GOT3 (cell line): ENCODE data around the gene CCDC138.
"Not testable (repeated sequence)": the region's sequence is repeated elsewhere in the genome, so short reads cannot be mapped to it uniquely, and the experiment has no call there.

Source experiments
- DNase-seq: peaks from one replicate; lab custom pipeline; 2025; ENCODE audit warnings: mixed read lengths; lab: John Stamatoyannopoulos, UW

CCDC138 gene, protein sequence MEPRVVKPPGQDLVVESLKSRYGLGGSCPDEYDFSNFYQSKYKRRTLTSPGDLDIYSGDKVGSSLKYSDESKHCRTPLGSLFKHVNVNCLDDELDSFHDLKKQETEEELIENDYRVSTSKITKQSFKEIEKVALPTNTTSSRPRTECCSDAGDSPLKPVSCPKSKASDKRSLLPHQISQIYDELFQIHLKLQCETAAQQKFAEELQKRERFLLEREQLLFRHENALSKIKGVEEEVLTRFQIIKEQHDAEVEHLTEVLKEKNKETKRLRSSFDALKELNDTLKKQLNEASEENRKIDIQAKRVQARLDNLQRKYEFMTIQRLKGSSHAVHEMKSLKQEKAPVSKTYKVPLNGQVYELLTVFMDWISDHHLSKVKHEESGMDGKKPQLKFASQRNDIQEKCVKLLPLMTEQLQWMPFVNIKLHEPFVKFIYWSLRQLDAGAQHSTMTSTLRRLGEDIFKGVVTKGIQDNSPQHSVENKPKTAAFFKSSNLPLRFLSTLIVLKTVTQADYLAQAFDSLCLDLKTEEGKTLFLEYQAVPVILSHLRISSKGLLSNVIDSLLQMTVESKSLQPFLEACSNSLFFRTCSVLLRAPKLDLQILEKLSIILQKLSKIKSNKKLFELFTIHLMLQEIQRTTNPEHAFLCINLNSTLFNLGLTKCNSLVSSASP

DNA sequence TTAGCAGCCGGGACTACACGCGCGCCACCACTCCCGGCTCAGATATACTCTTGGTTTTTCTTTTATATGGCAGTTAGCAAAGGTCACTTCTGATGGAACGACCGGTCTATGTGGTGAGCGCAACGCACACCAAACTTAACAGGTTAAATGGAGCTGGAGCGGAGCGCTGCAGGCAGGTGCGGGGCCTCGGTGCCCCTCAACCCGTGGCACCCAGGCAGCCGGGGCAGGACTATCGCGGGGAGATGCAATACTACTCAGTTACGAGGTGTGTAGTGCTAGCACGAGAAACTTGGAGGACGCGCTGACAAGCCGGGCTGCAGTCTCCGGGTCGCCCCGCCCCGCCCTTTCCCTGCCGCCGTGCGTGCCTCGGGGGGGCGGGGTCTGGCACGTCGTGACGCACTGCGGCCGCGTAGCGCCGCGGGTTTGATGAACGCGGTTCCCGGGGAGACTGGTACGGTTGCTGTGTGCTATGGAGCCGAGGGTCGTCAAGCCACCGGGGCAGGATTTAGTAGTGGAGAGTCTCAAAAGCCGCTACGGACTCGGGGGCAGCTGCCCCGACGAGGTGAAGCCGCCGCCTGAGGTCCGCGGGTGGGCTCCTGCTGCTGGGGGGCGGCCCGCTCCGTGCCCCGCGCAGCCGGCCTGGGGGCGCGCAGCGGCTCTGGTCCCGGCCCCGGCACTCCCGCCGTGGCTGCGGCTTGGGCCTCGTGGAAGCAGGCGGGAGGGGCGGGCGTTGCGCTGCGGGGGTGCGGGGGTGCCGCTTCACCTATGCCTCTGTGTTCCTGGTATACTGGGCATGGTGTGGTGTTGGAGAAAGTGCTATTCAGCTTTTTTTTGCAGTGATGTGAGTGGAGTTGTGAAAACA lies at the start of gene CCDC138:
Gene CCDC138 (plus strand): TSS at position 418 of the 862 bp plus-strand sequence. CDS start 52 bp downstream, at position 470.
- DNase-seq, result peak; percentile 44

DNA sequence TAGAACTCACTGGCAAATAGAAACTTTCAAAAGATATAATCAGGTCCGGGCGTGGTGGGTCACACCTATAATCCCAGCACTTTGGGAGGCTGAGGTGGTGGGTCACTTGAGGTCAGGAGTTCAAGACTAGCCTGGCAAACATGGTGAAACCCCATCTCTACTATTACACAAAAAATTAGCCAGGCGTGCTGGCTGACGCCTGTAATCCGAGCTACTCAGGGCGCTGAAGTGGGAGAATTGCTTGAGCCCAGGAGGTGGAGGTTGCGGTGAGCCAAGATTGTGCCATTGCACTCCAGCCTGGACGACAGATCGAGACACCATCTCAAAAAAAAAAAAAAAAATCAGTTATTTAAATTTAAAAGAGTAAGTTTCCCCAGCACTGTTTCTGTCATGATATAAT lies 28.6 kb upstream of the CCDC138 start:
- DNase-seq, result not testable (repeated sequence)

DNA sequence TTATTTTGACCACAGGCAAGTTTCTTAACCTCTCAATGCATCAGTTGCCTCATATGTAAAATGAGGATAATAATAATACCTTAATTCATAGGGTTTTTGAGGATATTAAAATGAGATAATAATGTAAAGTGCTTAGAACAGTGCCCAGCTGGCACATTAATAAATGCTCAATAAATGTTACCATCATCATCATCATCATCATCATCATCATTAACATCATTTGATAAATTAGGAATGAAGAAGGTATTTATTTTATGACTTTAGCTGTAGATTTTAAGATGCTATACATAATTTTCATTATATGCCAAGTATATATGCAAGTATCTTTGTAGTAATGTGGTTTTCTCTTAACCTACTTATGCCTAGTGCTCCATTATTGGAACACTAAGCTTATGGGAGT lies 24.0 kb upstream of the CCDC138 start:
- DNase-seq, result not testable (repeated sequence)

DNA sequence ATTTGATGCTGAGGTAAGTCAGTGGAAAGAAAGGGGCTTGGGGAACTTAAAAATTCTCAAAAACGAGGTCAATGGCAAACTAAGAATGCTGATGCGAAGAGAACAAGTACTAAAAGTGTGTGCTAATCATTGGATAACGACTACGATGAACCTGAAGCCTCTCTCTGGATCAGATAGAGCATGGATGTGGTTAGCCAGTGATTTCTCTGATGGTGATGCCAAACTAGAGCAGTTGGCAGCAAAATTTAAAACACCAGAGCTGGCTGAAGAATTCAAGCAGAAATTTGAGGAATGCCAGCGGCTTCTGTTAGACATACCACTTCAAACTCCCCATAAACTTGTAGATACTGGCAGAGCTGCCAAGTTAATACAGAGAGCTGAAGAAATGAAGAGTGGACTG lies 19.9 kb upstream of the CCDC138 start:
- DNase-seq, result not testable (repeated sequence)

DNA sequence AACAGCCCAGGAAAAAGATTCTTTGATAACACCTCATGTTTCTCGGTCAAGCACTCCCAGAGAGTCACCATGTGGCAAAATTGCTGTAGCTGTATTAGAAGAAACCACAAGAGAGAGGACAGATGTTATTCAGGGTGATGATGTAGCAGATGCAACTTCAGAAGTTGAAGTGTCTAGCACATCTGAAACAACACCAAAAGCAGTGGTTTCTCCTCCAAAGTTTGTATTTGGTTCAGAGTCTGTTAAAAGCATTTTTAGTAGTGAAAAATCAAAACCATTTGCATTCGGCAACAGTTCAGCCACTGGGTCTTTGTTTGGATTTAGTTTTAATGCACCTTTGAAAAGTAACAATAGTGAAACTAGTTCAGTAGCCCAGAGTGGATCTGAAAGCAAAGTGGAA lies 18.7 kb upstream of the CCDC138 start:
- DNase-seq, result not testable (repeated sequence)

DNA sequence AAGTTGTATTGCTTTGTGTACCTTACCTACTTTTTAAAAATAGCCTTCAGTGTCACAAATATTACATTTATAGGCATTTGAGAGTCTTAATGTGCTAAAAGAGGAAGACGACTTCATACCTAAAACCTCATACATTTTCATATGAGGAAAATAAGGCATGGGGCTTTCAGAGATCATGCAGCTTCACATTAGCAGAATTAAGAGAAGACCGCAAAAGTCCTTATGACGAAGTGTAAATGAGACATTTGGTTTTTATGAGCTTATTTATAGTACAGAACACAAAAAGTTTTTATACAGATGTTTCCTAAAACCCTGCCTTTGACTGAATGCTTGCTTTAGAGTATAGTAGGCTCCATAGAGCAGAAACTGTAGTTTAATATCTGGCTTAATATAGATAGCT lies 10.1 kb upstream of the CCDC138 start:
- no peak for DNase-seq

DNA sequence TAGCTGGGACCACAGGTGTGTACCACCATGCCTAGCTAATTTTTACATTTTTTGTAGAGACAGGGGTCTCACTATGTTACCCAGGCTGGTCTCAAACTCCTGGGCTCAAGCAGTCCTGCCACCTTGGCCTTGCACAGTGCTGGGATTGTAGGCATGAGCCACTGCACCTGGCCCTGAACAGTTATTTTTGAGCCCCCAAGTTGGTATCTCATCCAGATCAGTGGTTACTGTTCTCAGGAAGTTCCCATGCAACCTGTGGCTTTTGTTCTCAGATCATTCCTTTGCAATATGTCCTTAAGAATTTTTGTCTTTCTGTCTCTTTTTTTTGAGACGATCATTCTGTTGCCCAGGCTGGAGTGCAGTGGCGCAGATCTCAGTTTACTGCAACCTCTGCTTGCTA lies 7.7 kb upstream of the CCDC138 start:
- no peak for DNase-seq

DNA sequence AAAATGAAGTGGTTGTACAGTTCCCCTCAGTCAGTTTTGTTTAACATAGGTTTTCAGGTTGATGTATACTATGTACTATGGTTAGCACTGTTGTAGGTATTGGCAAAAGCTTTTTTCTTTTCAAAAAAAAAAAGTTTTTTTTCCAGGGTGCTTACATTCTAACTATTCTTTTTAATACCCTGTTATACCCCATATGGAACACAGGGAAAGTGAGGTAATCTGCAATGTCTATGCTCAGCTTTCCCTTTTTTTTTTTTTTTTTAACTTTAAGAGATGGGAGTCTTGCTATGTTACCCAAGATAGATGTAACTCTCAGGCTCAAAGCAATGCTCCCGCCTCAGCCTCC lies 590 bp upstream of the CCDC138 start:
- DNase-seq, result no peak

DNA sequence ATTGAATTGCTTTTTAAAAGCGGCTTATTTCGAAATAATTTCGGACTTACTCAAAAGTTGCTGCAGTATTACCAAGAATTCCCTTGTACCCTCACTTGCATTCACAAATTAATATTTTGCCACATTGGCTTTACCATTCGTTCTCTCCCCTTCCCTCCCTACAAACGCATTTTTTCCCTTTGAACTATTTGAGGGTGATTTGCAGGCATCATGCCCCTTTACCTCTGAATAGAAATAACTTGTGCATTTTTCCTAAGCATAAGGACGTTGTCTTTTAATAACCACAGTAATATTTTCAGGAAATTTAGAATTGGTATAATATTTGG lies 608 bp downstream of the CCDC138 start:
- no peak for DNase-seq

DNA sequence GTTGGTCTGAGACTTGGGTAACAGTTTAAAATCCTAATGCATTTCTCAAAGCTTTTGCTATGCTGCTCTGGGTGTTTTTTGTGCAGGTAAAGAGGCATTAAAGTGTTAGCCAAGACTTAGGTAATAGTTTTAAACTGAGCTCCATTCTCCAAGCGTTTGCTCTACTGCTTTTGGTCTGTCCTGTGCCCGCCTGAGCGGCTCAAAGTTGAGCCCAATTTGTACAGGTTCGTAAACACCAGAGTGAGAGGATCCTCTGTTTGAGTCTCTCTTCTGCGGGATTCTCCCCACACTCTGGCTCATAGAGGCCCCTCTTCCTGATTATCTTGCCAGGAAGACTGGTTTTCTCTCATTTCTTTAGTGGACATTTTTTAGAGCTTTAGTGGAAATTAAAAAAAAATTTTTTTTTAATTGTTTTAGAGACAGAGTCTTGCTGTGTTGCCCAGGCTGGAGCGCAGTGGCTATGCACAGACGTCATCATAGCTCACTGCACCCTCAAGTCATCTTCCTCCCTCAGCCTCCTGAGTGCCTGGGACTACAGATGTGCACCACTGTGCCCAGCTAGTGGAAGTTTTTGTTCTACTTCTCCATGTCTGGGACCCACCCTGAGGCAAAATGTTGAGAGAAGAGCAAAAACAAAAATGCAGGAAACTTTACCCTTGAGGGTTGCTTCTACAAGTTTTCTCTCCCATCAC lies 16.6 kb downstream of the CCDC138 start:
- DNase-seq, result no peak

DNA sequence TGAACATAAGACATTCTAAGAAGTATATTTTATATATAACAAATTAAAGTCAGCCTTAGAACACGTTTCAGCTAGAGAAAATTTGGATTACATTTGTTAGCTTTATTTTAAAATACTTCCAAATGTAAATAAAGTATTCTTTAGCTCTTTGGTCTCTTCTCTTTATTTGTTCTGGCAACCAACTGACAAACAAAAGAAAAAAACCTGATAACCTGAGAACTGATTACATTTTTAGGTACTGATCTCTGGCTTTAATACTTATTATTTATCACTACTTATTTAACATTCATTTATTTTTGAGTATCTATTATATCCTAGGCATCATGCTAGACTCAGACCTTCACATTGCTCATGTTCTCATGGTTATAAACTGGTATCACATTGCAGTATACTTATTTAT lies 18.5 kb downstream of the CCDC138 start:
- DNase-seq, result no peak

DNA sequence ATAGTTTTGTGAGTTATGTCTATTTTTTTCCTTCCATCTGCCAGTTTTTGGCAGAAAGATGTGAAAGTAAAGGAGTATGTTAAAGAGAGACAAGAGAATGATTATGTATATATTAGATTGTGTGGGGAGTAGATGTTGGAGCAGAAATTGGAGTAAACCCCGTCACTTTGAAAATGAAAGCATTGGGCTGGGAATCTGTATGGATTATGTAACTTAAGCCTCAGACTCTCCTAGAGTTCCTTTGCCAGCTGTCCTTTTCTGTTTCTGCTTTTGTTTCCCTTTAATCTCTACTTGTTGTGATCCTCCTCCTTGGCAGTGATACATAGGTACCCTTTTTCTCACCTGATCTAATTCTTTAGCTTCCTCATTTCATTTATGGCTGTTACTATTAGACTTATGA lies 19.2 kb downstream of the CCDC138 start:
- DNase-seq, result no peak

DNA sequence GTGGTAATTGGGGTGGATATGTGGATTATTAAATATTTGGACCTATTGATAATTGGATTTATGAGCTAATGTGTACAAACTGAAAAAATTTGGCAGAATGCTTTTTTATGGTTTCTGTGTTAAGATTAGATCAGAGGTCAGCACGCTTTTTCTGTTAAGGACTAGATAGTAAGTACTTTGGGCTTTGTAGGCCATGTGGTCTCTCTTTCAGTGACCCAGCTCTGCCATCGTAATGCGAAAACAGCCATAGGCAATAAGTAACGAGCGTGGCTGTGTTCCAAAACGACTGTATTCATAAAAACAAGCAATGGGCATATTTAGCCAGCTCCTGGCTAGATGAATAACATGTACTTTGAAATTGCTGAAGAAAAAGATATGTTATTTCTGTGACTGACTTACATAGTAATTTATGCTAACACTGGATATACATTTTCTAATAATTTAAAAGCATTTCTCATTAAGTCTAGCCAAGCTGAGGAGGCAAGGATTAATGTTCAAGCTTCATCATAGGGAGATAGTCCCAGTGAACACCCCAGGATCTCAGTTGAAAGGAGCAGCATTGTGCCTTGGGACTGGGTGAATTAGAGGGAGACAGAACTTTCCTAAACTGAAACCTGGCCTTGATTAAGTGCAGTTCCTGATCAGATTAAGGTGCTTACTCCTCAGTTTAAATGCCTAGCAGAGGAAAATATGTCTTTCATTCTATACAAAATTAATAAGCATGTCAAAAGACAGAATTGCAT lies 20.0 kb downstream of the CCDC138 start:
- DNase-seq, result no peak

DNA sequence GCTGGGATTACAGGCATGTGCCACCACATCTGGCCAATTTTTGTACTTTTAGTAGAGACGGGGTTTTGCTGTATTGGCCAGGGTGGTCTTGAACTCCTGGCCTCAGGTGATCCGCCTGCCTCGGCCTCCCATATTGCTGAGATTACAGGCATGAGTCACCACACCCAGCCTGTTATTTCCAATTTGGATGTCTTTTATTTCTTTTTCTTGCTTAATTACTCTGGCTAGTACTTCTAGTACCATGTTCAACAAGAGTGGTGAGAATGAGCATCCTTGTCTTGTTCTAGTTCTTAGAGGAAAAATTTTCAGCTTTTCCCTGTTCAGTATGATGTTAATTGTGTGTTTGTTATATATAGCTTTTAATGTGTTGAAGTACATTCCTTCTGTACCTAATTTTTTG lies 23.4 kb downstream of the CCDC138 start:
- no peak for DNase-seq

DNA sequence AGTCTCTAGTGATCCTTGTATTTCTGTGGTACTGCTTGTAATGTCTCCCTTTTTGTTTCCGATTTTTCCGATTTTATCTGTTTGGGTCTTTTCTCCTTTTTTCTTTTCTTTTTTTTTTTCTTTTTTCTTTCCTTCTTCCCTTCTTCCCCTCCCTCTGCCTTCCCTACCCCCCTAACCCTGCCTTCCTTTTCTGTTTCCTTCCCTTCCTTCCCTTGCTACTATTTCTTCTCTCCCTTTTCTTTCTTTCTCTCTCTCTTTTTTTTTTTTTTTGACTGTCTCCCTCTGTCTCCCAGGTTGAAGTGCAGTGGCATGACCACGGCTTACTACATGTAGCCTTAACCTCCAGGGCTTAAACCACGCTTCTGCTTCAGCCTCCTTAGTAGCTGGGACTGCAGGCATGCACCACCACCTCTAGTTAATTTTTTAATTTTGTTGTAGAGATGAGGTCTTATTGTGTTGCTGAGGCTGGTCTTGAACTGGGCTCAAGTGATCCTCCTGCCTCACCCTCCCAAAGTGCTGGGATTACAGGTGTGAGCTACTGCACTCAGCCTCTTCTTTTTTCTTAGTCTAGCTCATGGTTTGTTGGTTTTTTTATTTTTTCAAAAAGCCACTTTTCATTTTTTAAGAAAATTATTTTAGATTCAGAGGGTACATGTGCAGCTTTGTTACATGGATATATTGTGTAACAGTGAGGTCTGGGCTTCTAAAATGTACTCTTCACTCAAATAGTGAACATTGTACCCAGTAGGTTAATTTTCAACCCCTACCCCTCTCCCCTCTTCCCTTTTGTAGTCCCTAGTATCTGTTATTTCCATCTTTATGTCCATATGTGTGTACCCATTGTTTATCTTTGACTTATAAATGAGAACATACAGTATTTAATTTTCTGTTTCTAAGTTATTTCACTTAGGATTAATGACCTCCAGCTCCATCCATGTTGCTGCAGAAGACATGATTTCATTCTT lies 24.7 kb downstream of the CCDC138 start:
- DNase-seq, result no peak

DNA sequence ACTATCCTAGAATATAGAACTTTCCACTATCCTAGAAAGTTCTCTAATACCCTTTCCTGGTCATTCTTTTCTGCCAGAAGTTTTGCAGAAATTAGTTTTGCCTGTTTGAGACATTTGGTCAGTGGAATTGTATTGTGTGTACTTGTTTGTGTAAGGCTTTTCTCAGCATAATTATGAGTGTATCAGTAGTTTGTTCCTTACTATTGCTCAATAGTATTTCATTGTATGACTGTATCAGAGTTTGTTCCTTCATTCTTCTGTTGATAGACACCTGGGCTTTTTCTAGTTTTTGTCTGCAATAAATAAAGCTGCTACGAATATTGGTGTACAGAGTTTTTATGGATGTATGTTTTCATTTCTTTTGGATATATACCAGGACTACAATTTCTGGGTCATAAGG lies 27.2 kb downstream of the CCDC138 start:
- DNase-seq, result no peak

DNA sequence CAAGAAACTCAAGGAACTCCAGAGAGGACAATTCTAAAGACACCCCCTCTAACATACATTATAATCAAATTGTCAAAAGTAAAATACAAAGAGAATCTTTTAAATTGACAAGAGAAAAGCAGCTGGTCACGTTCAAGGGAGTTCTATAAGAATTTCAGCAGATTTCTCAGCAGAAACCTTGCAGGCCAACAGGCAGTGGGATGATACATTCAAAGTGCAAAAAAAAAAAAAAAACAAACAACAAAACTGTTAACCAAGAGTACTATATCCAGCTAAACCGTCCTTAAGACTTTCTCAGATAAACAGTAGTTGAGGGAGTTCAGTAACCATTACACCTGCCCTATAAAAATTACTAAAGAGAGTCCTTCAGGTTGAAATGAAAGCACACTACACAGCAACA lies 33.9 kb downstream of the CCDC138 start:
- DNase-seq, result no peak

DNA sequence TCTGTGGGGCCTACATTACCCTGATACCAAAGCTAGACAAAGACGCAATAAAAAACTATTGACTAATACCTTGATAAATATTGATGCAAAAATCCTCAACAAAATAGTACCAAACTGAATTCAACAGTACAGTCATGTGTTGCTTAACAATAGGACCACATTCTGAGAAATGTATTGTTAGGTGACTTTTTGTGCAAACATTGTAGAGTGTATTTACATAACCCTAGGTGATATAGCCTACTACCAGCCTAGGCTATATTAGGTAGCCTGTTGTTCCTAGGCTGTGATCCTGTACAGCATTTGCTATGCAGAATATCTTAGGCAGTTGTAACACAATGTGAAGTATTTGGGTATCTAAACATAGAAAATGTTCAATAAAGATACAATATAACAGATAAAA lies 36.7 kb downstream of the CCDC138 start:
- DNase-seq, result no peak

DNA sequence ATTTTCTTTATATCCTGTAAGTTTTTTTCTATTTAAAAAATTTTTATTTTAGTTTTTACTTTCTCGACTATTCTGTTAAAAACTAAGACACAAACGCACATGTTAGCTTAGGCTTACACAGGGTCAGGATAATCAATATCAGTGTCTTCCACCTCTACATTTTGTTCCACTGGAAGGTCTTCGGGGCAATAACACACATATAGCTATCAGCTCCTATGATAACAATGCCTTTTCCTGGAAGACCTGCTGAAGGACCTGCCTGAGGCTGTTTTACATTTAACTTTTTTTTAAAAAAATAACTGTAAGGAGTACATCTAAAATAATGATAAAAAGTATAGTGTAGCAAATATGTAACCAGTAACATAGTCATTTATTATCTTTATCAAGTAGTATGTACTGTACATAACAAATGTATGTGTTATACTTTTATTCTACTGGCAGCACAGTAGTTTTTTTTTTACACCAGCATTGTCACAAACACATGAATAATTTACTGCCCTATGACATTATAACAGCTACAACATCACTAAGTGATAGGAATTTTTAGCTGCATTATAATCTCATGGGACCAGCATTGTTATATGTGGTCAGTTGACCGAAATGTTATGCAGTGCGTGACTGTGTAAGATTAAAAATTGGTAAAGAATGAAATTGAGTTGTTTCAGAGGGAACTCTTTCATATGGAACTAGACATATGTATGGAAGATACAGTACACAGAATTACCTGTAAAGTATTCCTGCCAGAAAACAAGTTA lies 37.9 kb downstream of the CCDC138 start:
- no peak for DNase-seq

DNA sequence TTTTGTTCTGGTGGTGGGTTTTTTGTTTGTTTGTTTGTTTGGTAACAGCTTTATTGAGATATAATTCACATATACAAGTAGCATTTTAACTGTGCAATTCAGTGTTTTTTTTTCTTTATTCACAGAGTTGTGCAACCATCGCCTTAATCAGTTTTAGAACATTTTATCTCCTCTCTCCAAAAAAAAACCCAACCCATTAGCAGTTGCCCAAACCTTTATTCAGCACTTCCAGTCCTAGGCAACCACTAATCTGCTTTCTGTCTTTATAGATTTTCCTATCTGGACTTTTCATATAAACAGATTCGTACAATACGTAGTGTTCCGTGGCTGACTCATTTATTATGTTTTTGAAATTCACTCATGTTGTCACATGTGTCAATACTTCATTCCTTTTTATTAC lies 38.7 kb downstream of the CCDC138 start:
- no peak for DNase-seq
